HEK293 (cell line): ENCODE results near the gene ZFC3H1.
A peak's percentile ranks its signal among the peaks of the same experiment; 100 is the strongest.

Source experiments
- CTCF ChIA-PET: fragments of 350-600 bp; formaldehyde crosslinking; extraction: SDS; loops from one replicate; lab custom pipeline; 2021; ENCODE audit warnings: antibody characterized with exemption; lab: Yijun Ruan, JAX
- POLR2A ChIA-PET: fragments of 300-600 bp; formaldehyde crosslinking; extraction: SDS; loops from one replicate; lab custom pipeline; 2020; ENCODE audit warnings: antibody characterized with exemption, inconsistent platforms; lab: Yijun Ruan, JAX
- H3K27ac ChIP-seq: fragments of 200-500 bp; sonication (Bioruptor generic); 2 replicates; pipeline ENCODE4 v1.5.1; 2014; ENCODE audit warnings: low read depth, low read length, control low read depth, inconsistent platforms; ENCODE audit errors: extremely low read depth
- H3K36me3 ChIP-seq, 2 experiments: fragments of 200-500 bp in 1 of 2; sonication (Bioruptor generic) in 1 of 2; 1 replicate in 1 of 2; 2 replicates in 1 of 2; pipeline ENCODE4 v1.5.1; 2014 to 2017; ENCODE audit warnings: inconsistent platforms in 2 of 2, low read length in 2 of 2; ENCODE audit not compliant: control insufficient read depth in 2 of 2, insufficient read depth in 1 of 2
- H3K4me1 ChIP-seq: fragments of 200-500 bp; sonication (Bioruptor generic); 2 replicates; pipeline ENCODE4 v1.5.1; 2014; ENCODE audit warnings: mild to moderate bottlenecking, low read length, inconsistent platforms; ENCODE audit not compliant: control insufficient read depth, insufficient read depth
- H3K4me3 ChIP-seq: 2 replicates; pipeline ENCODE4 v1.5.1; 2011; ENCODE audit warnings: low read depth, mild to moderate bottlenecking, control low read depth, low read length, moderate library complexity
- H3K9me3 ChIP-seq: fragments of 200-500 bp; sonication (Bioruptor generic); 2 replicates; pipeline ENCODE4 v1.5.1; 2014; ENCODE audit warnings: low read depth, low read length, inconsistent platforms; ENCODE audit not compliant: control insufficient read depth, insufficient read depth
- EGR2 ChIP-seq: fragments of 450-650 bp; formaldehyde crosslinking; IDR thresholded peaks from 2 replicates; pipeline ENCODE4 v1.5.1; 2016; ENCODE audit warnings: low read depth, missing biosample characterization, missing genetic modification characterization
- FEZF1 ChIP-seq: fragments of 450-650 bp; formaldehyde crosslinking; IDR thresholded peaks from 2 replicates; pipeline ENCODE4 v1.5.1; 2016; ENCODE audit warnings: missing biosample characterization, missing genetic modification characterization
- GLI2 ChIP-seq: fragments of 450-650 bp; formaldehyde crosslinking; IDR thresholded peaks from 2 replicates; pipeline ENCODE4; 2017; ENCODE audit warnings: missing biosample characterization, missing genetic modification characterization, low read depth, borderline replicate concordance
- HOXC10 ChIP-seq: sonication (generic); formaldehyde crosslinking; IDR thresholded peaks from 2 replicates; pipeline ENCODE4 v1.8.1; 2023; ENCODE audit warnings: mild to moderate bottlenecking, missing genetic modification reagents
- MZF1 ChIP-seq: fragments of 450-650 bp; formaldehyde crosslinking; IDR thresholded peaks from 2 replicates; pipeline ENCODE4 v1.5.1; 2017; ENCODE audit warnings: missing biosample characterization, missing genetic modification characterization, borderline replicate concordance
- PRDM1 ChIP-seq: fragments of 450-650 bp; formaldehyde crosslinking; IDR thresholded peaks from 2 replicates; pipeline ENCODE4; 2016; ENCODE audit warnings: missing biosample characterization, missing genetic modification characterization
- PRDM6 ChIP-seq: fragments of 450-650 bp; formaldehyde crosslinking; IDR thresholded peaks from 2 replicates; pipeline ENCODE4 v1.5.1; 2017; ENCODE audit warnings: missing biosample characterization, missing genetic modification characterization
- SP2 ChIP-seq: fragments of 450-650 bp; formaldehyde crosslinking; IDR thresholded peaks from 2 replicates; pipeline ENCODE4 v1.5.1; 2016; ENCODE audit warnings: missing biosample characterization, missing genetic modification characterization
- TRIM28 ChIP-seq: IDR thresholded peaks from 2 replicates; pipeline ENCODE4 v1.6.1; 2011; ENCODE audit warnings: low read length, control low read depth, borderline replicate concordance
- ZBTB20 ChIP-seq: fragments of 450-650 bp; formaldehyde crosslinking; IDR thresholded peaks from 2 replicates; pipeline ENCODE4 v1.5.1; 2016; ENCODE audit warnings: missing biosample characterization, missing genetic modification characterization
- ZBTB26 ChIP-seq: fragments of 450-650 bp; formaldehyde crosslinking; optimal IDR thresholded peaks from 2 replicates; pipeline ENCODE3; 2016; ENCODE audit warnings: missing biosample characterization, mild to moderate bottlenecking, missing genetic modification characterization
- ZFP69B ChIP-seq: fragments of 450-650 bp; formaldehyde crosslinking; IDR thresholded peaks from 2 replicates; pipeline ENCODE4 v1.5.1; 2016; ENCODE audit warnings: missing biosample characterization, missing genetic modification characterization
- ZNF121 ChIP-seq: fragments of 450-650 bp; formaldehyde crosslinking; IDR thresholded peaks from 2 replicates; pipeline ENCODE4 v1.5.1; 2016; ENCODE audit warnings: missing biosample characterization, missing genetic modification characterization
- ZNF169 ChIP-seq: fragments of 450-650 bp; formaldehyde crosslinking; IDR thresholded peaks from 2 replicates; pipeline ENCODE4 v1.5.1; 2016; ENCODE audit warnings: missing biosample characterization, missing genetic modification characterization
- ZNF23 ChIP-seq: fragments of 450-650 bp; formaldehyde crosslinking; IDR thresholded peaks from 2 replicates; pipeline ENCODE4 v1.5.1; 2016; ENCODE audit warnings: missing biosample characterization, missing genetic modification characterization, borderline replicate concordance
- ZNF280D ChIP-seq: fragments of 450-650 bp; formaldehyde crosslinking; IDR thresholded peaks from 2 replicates; pipeline ENCODE4 v1.5.1; 2016; ENCODE audit warnings: missing biosample characterization, missing genetic modification characterization
- ZNF341 ChIP-seq: fragments of 450-650 bp; formaldehyde crosslinking; IDR thresholded peaks from 2 replicates; pipeline ENCODE4; 2016; ENCODE audit warnings: low read depth, missing biosample characterization, missing genetic modification characterization
- ZNF621 ChIP-seq: fragments of 450-650 bp; formaldehyde crosslinking; IDR thresholded peaks from 2 replicates; pipeline ENCODE4 v1.5.1; 2017; ENCODE audit warnings: missing biosample characterization, missing genetic modification characterization
- ZNF623 ChIP-seq: fragments of 450-650 bp; formaldehyde crosslinking; IDR thresholded peaks from 2 replicates; pipeline ENCODE4 v1.5.1; 2016; ENCODE audit warnings: missing biosample characterization, missing genetic modification characterization
- ZNF768 ChIP-seq: fragments of 450-650 bp; formaldehyde crosslinking; IDR thresholded peaks from 2 replicates; pipeline ENCODE4 v1.5.1; 2018; ENCODE audit warnings: missing biosample characterization, mild to moderate bottlenecking, missing genetic modification characterization
- ZNF776 ChIP-seq: fragments of 450-650 bp; formaldehyde crosslinking; IDR thresholded peaks from 2 replicates; pipeline ENCODE4 v1.5.0; 2017; ENCODE audit warnings: missing biosample characterization, missing genetic modification characterization, borderline replicate concordance
- ZXDB ChIP-seq: fragments of 450-650 bp; formaldehyde crosslinking; IDR thresholded peaks from 2 replicates; pipeline ENCODE4 v1.5.1; 2016; ENCODE audit warnings: missing biosample characterization, missing genetic modification characterization

Gene ZFC3H1

GRCh38 chr12:71671816-71672215 is 8.2 kb upstream of the ZFC3H1 start:
- H3K27ac ChIP-seq = no peak overlapping the region
- TF ChIP-seq FEZF1 (tag by site-specific recombination) = peak; percentile 58; the same call in 1 of the 2 replicates
- TF ChIP-seq SP2 = no peak
- TF ChIP-seq PRDM1 (tag by site-specific recombination) = 0 out of 2 replicates have a peak, but pooled peaks have one; percentile 32
- TF ChIP-seq ZNF23 (tag by site-specific recombination) = no peak
- TF ChIP-seq ZNF169 (tag by site-specific recombination) = no peak
- peak; percentile 40; the same call in 1 of the 2 replicates for TF ChIP-seq ZXDB (tag by site-specific recombination)
- TF ChIP-seq ZNF623 = no peak
- no peak for TF ChIP-seq ZNF776
- TF ChIP-seq ZNF341 (tag by site-specific recombination) = no peak
- TF ChIP-seq ZNF621 (tag by site-specific recombination) = no peak
- TF ChIP-seq ZFP69B (tag by site-specific recombination) = no peak
- TF ChIP-seq ZBTB26 (tag by site-specific recombination) = no peak
- no peak for TF ChIP-seq GLI2 (tag by site-specific recombination)
- TF ChIP-seq MZF1 (tag by site-specific recombination) = no peak
- no peak for TF ChIP-seq EGR2 (tag by site-specific recombination)
- TF ChIP-seq ZNF768 (tag by site-specific recombination) = no peak
- TF ChIP-seq TRIM28 = no peak
- POLR2A ChIA-PET = interaction anchor here (1.1 kb wide), 1 partner anchor 14 kb away, joined by 4 read pairs; the partner anchor contains the start of gene TMEM19
- CTCF ChIA-PET = no interaction called here
- peaks cover 23% of the 10 kb centered on the region for H3K4me1 ChIP-seq
- no peak overlapping the region for H3K4me3 ChIP-seq
- H3K36me3 ChIP-seq = no peaks in the 10 kb centered on the region
- no peaks in the 10 kb centered on the region for H3K9me3 ChIP-seq

- H3K36me3 ChIP-seq = no peaks in the 10 kb centered on the region
- no peaks in the 10 kb centered on the region for H3K9me3 ChIP-seq
- H3K4me1 ChIP-seq = peaks cover 23% of the 10 kb centered on the region
- no peak overlapping the region for H3K4me3 ChIP-seq
- ChIA-PET CTCF (no interaction called here), POLR2A (no interaction called here)
- H3K27ac ChIP-seq = no peak overlapping the region
- TF ChIP-seq ZBTB20 (tag by site-specific recombination) = no peak
- TF ChIP-seq PRDM6 (tag by site-specific recombination) = 0 out of 2 replicates have a peak, but pooled peaks have one; percentile 15
- TF ChIP-seq HOXC10 (CRISPR knock-in tag) = no peak
Observed at GRCh38 chr12:71671311-71671710, 7.7 kb upstream of the ZFC3H1 start.

GRCh38 chr12:71666259-71666658 is 2.6 kb upstream of the ZFC3H1 start:
- Histone ChIP-seq H3K4me3 (no peak overlapping the region), H3K36me3 (no peaks in the 10 kb centered on the region; a peak in 1 of 3 replicates), H3K9me3 (no peaks in the 10 kb centered on the region), H3K27ac (no peak overlapping the region), H3K4me1 (peaks cover 8% of the 10 kb centered on the region; the same call in 1 of the 2 replicates)
- TF ChIP-seq ZNF121 = peak; percentile 85
- TF ChIP-seq ZNF280D (tag by site-specific recombination) = no peak
- POLR2A ChIA-PET = no interaction called here
- CTCF ChIA-PET = interaction anchor here (0.6 to 0.7 kb wide), 2 partner anchors 25 to 704 kb away, joined by 3 to 4 read pairs; no protein-coding TSS in a partner anchor
